GM18499 (cell line): ENCODE measurements around the gene ATP6V1C2.
"Not testable (repeated sequence)": the region's sequence is repeated elsewhere in the genome, so short reads cannot be mapped to it uniquely, and the experiment has no call there.

Source experiments
- ATAC-seq: cut with Tn5 transposase; IDR thresholded peaks from one replicate; pipeline ENCODE4 v1.9.1; 2021; ENCODE audit warnings: moderate number of reproducible peaks; ENCODE audit not compliant: insufficient read depth, unreplicated experiment

Gene ATP6V1C2

DNA sequence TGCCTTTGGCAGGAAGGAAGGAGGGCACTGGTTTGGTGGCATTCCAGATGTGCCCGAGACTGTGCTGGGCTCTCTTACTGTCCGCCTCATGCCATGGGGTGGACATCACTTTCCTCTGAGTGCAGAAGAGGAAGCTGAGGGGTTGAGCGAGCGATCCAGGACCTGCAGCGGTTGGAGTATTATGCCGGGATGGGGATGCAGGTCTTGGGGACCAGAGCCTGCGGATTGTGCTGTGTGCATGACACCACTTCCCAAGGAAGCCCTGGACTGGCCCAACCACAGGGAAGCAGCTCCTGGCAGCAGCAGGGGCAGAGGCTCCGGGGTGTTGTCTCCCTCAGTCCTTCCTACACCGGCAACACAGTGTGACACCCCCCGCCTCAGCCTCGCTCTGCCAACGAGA lies 44.5 kb downstream of the ATP6V1C2 start:
- no peak for ATAC-seq

DNA sequence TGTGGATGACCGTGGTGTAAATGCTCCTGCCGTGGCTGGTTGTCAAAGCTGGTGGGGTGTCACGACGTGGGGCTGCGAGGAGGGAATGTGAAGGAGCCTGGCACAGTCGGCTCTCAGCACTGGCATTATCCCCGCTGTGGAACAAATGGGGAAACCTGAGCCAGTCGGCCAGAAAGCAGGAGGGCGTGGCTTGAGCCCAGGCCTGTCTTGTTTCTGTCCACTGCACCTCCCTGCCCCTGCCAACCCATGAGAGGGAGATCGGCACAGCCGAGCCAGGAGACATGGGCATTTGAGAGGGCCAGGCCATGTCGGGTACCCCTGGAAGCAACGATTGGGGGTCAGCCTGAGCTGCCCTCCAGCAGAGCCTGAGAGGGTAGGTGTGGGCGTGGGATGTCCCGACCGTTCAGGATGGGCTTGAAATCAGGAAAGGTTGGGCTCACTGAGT lies 46.7 kb downstream of the ATP6V1C2 start:
- ATAC-seq = no peak

DNA sequence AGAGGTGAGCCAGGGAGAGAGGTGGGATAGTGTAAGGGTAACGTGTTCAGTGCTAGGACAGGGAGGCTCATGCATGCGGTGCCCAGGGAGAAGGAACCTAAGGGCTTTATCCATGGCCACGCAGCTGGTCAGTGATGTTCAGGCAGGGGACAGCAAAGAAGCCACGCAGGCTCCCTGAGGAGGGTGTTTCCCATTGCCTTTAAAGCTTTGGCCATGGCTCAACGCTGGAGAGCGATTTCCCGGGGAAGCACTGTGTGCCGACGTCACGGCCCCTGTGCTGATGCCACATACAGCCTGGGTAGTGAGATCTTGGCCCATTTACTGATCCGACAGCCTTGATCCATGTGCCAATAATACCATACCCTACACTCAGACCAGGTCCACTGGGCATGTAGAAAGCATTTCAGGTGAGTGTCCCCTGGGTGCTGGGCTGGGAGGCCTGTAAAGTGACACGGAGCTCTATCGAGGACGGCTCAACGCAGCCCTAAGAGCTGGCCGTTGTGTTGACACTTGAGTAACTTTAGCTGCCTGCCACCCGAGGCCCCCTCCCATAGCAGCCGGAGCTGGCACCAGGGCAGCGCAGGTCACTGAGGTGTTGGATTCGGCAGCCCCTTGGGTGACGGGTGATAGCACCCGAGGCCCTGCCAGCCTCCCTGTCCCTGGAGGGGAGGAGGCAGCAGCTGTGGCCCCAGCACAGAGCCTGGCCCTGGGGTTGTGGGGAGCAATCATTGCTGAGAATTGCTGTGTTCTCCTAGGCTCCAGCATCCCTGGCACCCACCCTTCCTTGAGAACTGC lies 49.7 kb downstream of the ATP6V1C2 start:
- no peak for ATAC-seq

DNA sequence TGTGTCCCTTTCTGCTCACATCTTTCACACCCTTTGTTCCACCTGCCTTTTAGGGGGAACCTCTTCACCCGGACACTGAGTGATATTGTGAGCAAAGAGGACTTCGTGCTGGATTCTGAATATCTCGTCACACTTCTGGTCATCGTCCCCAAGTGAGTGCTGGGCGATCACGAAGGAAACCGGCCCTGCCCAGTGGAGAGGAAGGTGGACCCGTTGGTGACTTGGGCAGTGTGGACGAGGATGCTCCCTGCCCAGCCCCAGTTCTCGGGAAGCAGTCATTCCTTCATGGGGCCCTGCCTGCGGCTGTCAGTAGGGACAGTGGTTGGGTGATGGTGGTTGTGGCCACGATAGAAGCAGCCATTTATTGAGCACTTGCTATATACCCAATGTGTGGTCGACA lies 50.4 kb downstream of the ATP6V1C2 start:
- no peak for ATAC-seq

DNA sequence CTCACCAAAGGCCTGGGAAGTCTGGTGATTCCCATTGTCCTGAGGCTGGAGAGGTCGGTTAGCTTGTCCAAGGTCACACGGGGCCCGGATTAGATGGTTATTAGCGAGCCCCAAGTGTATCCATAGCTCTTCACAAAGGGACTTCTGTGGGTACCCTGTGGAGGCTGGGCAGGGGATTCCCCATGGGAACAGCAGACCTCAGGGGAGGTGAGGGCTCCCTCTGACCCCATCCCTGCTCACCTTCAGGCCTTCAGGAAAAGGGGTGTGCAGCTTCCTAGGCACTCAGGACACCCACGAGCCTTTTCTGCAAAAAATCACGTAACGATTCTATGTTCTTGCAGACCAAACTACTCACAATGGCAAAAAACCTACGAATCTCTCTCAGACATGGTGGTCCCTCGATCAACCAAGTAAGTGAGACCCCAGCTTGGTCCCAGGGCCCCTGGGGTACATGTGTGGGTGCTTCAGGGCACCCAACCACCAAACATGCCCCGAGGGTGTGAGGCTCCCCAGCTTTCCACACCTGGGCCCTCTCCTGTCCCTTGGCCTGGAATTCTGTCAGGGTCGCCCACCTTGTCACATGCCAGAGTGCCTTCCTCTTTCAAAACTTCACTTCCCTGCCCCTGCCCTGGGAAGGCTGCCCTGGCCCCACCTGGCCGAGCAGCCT lies 50.9 kb downstream of the ATP6V1C2 start:
- ATAC-seq = no peak

DNA sequence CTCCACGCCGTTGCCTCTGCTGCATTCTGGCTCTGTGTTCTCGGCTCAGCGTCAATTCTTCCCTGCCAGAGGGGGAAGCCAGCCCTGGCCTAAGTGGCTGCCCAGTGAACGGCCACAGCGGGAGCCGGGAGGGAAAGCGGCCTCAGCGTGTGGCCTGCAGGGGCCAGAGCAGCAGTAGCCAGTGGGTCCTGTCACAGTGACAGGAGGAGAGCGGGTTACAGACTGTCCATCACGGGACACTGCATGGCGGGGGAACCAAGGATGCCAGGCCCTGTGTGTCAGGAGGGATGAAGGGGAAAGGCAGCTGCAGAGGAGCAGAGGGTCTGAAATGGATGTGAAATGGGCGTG lies 51.4 kb downstream of the ATP6V1C2 start:
- ATAC-seq = no peak

DNA sequence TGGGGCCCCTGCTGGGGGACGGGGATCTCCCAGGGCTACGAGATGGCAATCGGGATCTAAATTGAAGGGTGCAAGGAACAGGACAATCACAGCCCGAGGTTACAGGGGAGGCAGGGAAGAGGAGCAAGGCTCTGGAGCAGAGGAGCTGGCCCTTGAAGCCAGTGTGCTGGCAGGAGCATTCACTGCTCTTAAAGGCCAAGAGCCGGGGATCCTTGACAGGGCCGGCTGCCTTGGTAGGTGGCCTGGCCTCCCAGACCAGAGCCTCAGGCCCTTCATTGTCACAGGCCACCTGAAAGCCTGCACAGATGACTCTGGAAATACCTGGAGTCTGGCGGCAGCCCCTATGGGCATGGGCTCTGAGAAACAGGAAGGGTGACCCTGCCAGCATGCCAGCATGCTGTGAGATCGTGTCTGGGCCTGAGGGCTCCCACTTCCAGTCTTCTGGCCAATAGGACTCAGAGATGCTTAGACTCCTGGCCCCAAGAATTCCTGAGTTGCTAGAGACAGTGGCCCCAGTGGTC lies 52.5 kb downstream of the ATP6V1C2 start:
- ATAC-seq = no peak

DNA sequence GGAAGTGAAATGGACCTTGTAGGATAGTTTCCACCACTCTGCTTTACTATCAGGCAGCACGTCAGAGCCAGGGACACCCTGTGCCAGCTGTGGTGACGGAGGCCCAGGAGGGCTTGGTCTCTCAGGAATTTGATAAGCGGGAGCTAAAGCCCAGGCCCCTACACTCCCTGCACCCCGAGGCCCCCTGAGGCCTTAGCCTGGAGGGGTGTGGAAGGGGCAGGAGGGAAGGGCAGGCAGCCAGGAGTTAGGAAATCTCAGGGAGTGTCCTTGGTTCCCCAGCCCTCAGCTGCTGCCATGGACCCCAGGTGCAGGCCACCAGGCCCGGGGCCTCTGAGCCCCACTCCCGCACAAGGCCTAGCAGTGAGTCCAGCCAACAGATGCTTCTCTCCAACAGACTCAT lies 53.0 kb downstream of the ATP6V1C2 start:
- no peak for ATAC-seq

DNA sequence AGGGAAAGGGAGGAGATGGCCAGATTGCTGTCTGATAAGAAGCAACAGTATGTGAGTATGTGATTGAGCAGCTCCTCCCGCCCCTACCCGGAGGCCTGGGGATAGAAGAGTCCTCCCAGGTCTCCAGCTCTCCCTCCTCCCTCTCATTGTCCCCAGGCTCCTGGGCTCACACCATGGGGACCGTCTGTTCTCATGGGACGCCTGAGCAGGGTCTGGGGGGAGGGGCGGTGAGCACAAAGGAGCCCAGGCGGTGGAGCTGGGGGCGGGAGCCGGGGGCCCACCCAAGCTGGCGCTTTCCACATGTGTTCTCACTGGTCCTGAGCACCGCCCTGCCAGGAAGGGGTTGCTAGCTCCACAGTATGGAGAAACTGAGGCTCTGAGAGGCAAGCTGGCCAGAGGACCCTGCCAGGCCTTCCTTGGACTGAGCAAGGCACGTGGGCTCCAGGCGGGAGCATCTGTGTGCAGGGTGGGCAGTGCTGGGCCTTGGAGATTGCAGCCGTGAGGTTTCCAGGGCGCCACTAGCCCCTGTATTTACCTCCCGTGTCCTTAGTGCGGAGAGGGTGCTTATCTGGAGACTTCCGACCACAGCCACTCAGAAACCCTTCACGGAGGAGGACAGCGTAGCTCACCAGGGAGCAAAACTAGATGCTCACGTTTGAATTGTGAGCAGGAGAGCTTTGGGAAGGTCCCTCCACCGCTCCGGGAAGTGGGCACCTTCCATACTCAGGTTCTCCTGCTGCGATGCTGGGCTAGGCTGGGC lies 53.8 kb downstream of the ATP6V1C2 start:
- ATAC-seq = no peak

DNA sequence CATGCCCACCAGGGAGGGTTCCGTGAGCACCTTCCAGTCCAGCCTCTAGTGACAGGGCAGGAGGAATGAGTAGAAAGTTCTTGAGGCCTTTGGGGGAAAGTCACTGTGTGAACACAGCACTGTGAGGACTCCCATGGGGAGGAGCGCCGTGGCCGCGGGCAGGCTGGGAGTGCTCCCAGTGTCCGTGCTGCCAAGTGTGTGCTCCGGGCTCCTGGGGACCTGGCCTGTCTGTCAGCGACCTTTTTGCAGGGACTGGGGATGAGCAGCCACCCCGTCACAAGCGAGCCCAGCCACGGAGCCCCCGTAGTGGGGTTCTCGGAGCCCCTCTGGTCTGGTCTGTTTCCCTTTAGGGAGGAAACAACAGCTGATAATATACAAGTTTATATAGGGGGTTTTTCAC lies 54.4 kb downstream of the ATP6V1C2 start:
- no peak for ATAC-seq

DNA sequence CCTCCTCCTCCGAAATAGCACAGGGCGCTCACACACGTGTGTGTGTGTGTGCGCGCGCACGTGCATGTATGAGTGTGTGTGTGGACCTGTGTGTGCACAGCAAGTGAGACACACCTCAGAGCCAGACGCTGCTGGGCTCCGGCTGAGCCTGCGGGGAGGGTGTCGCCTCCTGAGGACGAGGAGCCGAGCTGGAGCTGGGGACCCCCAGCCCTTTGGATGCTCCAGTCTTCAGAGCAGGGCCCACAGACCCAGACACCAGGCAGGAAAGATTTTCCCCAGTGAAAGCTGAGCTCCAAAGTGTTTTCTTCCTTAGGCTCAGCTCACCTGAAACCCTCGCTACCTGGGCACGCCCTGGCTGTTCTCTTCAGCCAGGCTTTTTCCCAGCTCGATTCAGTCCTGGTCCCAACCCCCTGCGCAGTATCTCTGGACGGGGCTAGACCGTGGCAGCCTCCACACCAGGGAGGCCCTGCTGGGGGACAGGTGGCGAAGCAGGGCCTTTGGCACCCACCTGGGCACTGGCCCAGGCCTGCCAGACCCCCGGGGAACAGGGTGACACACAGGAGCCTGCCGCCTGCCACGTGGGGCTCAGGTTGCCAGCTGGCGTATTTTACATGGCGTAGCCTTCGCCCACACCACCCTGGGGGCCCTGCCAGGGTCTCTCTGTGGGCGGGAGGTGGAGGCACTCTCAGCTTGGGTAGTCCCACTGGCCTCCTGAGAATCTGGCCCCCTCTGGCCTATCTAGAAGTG lies 55.0 kb downstream of the ATP6V1C2 start:
- no peak for ATAC-seq

DNA sequence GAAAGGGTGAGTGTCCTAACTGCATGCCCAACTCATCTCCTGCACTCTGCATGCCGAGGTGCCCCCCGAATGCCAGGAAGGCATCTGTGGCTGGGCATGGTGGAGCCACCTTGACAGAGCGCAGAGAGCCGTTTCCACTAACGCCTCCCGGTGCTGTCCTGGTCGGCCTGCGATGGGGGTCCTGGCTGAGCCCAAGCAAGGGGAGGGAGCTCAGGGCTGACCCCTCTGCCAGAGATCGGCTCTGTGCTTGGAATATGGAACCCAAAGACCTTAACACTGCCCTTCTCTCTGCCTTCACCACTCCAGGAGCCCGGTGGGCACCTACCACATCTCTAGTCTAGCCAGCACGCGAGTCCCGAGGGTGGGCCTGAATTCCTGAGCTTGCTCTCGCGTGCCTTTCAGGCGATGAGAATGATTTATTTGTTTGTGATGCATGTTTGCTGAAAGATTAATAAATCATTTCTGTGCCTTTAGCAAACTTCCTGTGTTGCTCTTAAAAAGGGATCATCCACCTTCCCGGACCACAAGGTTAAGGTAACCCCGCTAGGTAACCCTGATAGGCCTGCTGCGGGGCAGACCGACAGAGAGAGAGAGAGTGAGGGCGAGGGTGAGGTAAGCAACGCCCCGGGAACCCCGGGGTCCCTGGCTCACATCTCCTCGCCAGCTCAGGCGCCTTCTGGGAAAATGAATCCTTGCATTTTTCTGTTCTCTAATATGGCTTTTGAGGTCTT lies 55.8 kb downstream of the ATP6V1C2 start:
- ATAC-seq = no peak

DNA sequence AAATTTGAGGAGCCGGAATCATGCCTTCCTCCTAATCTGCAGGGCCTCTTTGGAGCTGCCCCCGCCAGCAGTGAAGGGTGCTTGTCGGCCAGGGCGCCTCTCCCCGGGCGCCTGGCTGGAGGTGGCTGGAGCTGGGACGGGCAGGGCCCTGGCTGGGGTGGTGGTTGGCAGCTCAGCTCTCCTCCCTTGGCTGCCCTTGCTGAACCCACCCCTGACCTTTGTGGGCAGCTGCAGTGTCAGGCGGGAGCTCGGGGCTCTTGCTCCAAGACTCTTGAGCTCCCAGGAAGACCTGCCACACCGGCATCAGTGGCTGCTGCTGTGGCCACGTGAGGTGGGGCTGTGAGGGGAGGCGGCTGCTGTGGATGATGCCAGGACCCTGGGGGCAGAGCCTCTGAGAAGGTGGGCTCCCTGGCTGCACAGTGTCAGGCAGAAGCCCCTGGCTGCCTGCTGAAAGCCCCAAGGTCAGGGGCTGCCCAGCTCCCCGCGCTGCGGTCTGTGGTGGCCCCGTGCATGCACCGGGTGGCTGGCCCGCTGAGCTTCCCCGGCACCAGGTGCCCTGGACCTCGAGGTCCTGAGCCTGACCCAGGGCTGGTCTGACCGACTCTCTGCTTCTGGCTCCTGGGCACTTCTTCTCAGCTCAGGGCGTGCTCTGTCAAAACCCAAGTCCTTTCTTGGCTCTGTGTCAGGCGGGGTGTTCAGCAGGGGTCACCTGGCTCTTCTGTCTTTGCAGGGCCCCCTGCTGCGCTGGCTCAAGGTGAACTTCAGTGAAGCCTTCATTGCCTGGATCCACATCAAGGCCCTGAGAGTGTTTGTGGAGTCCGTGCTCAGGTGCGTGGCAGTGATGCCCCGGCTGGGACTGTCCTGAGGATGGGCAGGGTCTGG lies 56.7 kb downstream of the ATP6V1C2 start:
- no peak for ATAC-seq

DNA sequence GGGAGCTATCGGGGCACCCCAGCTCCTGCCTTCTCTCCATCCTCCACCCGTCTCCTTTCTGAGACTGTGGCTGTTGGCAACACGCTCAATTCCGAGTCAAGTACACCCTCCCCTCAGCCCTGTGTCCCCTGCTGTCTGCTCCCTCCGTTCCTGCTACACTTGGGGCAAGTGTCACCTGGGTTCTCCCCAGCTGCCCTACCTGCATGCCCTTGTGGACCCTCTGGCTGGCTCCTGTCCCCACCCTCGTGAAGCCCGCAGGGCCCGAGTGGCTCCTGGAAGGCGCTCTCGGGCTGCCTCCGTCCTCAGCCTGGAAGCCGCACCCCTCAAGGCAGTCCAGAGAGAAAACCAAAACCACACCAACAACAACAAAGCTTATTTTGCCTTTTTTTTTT lies 57.3 kb downstream of the ATP6V1C2 start:
- ATAC-seq = no peak

DNA sequence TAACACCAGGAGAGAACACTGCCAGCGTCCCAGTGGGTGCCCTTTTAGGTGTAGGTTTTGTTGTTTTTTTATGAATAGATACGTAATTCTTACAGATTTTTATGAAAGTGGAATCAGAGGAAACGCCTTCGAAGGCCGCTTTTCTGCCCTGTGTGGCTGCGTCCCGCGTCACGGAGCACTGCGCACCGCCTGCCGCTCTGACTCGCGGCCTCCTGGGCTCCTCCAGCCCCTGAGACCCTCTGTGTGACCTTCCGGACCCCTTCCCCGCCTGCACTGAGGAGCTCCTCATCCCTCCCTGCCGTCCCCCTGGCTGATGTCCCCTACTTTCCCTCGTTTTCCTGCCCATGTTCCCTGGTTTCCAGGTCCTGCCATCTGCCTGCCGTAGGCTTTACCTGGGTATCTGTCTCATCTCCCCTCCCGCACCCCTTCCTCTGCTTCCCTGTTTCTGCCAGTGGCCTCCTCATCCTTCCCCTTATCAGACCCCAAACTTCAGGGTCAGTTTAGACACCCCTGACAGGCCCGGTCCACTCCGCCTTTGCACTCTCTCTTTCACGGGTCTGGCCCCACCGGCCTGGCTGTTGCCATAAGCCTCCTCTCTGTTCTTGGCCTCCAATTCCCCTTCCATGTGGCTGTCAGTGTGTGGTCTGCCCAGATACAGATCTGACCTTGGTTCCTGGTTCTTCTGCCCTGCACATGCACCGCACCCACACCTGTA lies 58.5 kb downstream of the ATP6V1C2 start:
- no peak for ATAC-seq

DNA sequence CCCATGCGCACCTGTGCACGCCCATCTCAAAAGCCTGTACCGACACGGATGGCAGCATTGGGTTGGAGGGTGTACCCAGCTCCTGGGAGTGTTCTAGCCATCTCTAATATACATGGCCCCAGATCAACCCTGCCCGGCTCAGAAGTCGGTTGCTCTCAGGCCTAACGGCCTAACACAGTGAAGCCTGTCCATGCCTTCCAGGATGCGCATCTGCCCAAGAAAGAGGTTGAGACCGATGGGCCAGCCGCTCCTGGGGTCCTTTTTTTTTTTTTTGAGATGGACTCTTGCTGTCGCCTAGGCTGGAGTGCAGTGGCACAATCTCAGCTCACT lies 59.0 kb downstream of the ATP6V1C2 start:
- no peak for ATAC-seq

DNA sequence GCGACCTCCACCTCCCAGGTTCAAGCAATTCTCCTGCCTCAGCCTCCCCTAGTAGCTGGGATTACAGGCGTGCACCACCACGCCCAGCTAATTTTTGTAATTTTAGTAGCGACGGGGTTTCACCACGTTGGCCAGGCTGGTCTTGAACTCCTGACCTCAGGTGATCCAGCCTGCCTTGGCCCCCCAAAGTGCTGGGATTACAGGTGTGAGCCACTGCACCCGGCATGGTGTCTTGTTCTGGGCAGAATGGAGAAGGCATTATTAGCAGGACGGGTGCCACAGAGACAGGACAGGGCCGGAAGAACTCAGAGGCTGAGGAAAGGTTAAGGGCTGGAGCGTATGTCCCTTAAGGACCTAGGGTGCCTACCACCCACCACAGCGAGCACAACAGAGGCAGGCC lies 59.4 kb downstream of the ATP6V1C2 start:
- ATAC-seq = not testable (repeated sequence)

DNA sequence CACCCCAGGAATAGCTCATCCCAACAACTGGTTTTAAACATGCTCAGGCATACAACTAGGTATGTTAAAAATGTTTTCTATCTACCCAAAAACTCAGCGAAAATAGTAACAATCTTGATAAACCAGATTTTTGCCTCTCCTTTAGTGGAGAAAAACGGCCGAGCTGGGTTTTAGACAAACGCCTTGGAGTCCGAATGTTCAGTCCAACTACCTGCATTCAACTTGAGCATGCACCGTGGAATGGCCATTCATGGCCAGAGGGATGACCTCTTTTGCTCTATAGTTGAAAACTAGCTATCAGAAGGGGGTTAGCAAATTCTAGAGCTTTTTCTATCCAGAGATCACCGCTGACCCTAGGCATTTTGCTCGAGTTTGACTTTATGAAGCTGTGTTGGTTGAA lies 60.3 kb downstream of the ATP6V1C2 start:
- ATAC-seq = no peak
